ENCODE data around the gene CNTNAP2. TPM values are rescaled to one million over a fixed set of nuclear protein-coding genes. Genes with fewer than 3 reads are reported as not detected.

The CNTNAP2 gene
- total RNA-seq, 1 experiment from 2014 or later: 64.5 TPM

GRCh38 chr7:147411096-147411495 is 1294.5 kb downstream of the CNTNAP2 start:
- H3K23me2 ChIP-seq (ENCODE audit: insufficient read length, low read depth, low read length, poor library complexity, severe bottlenecking): no peaks in the 10 kb centered on the region
- H3K27me3 ChIP-seq (ENCODE audit: insufficient read depth, low read length): no peaks in the 10 kb centered on the region
- H3K56ac ChIP-seq (ENCODE audit: insufficient read length, low read depth, low read length): no peak overlapping the region
- H2BK15ac ChIP-seq (ENCODE audit: low read depth, low read length): no peak overlapping the region
- DNase-seq: no peak
- no peaks in the 10 kb centered on the region; a peak in 1 of 5 replicates for H3K9me3 Mint-ChIP-seq
- no peak overlapping the region for H3K9ac ChIP-seq (ENCODE audit: extremely low read depth, insufficient read length, low read length)
- no peaks in the 10 kb centered on the region for H4K20me1 ChIP-seq (ENCODE audit: control insufficient read depth, insufficient read depth, insufficient read length)
- H2AK5ac ChIP-seq (ENCODE audit: insufficient read length, low read length): no peak overlapping the region
- H4K5ac ChIP-seq (ENCODE audit: insufficient read length, low read depth, low read length): no peak overlapping the region
- no peaks in the 10 kb centered on the region for H3K79me1 ChIP-seq (ENCODE audit: insufficient read depth, low read depth, low read length, poor library complexity, severe bottlenecking)
- no peak overlapping the region for H4K8ac ChIP-seq (replicated peaks; ENCODE audit: insufficient read length, low read depth, low read length)
- H3K4me2 ChIP-seq (ENCODE audit: insufficient read depth, insufficient read length, low read length): no peak overlapping the region
- H2BK12ac ChIP-seq (ENCODE audit: insufficient read length, low read depth, low read length): no peak overlapping the region
- no peak overlapping the region for H2BK20ac ChIP-seq (ENCODE audit: low read depth, low read length, poor library complexity, severe bottlenecking)
- no peak overlapping the region for H2AFZ ChIP-seq (ENCODE audit: low read length)
- no peak for TF ChIP-seq CTCF (conservative IDR thresholded peaks at IDR 0.05)
- no peaks in the 10 kb centered on the region for H3K36me3 Mint-ChIP-seq (ENCODE audit: insufficient read depth in 1 of 3, low read depth in 3 of 3)
- H3K27me3 Mint-ChIP-seq (ENCODE audit: low read depth): no peaks in the 10 kb centered on the region
- no peak overlapping the region for H3K23ac ChIP-seq (ENCODE audit: insufficient read length, low read depth, low read length)
- no peak overlapping the region for H3K18ac ChIP-seq (ENCODE audit: insufficient read length, low read depth, low read length)
- no peak overlapping the region for H4K91ac ChIP-seq (ENCODE audit: insufficient read length, low read depth, low read length)
- H3K4me3 Mint-ChIP-seq: no peak overlapping the region
- no peak overlapping the region for H3K14ac ChIP-seq (ENCODE audit: insufficient read depth, low read length)
- no peak overlapping the region for H3K4ac ChIP-seq (ENCODE audit: low read depth, low read length)
- no peaks in the 10 kb centered on the region for H3K9me3 ChIP-seq (ENCODE audit: control insufficient read depth, low read depth, low read length)
- H3K27ac ChIP-seq (ENCODE audit: insufficient read length, low read depth, low read length): no peak overlapping the region
- H3K79me2 ChIP-seq (ENCODE audit: insufficient read depth, low read length): no peaks in the 10 kb centered on the region
- no peak overlapping the region for H3K27ac Mint-ChIP-seq
- H3T11ph ChIP-seq (ENCODE audit: low read length): no peak overlapping the region
- no peak overlapping the region for H2BK120ac ChIP-seq (ENCODE audit: low read depth, low read length, poor library complexity, severe bottlenecking)
- H3K4me1 Mint-ChIP-seq: no peaks in the 10 kb centered on the region
- H2BK5ac ChIP-seq (ENCODE audit: insufficient read length, low read length): no peak overlapping the region
- H3K4me1 ChIP-seq (ENCODE audit: insufficient read depth, low read length): no peaks in the 10 kb centered on the region
